GM18498 (cell line): ENCODE measurements around the gene CLOCK.

Experiments used
- ATAC-seq: cut with Tn5 transposase; IDR thresholded peaks from one replicate; pipeline ENCODE4 v1.9.1; 2021; ENCODE audit warnings: mild to moderate bottlenecking, moderate library complexity; ENCODE audit not compliant: unreplicated experiment

Gene CLOCK

DNA sequence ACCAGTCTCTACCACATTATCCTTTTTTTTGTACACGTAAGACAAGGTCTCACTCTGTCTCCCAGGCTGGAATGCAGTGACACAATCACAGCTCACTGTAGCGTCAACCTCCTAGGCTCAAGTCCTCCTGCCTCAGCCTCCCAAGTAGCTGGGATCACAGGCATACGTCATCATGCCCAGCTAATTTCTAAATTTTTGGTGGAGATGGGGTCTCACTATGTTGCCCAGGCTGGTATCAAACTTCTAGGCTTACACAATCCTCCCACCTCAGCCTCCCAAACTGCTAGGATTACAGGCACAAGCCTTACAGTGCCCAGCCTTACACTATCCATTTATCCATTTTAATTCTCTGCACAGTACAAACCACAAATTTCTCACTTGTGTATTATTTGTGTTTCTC, 58.0 kb downstream of the CLOCK start:
- ATAC-seq = no peak

GRCh38 chr4:55485821-55486220, 60.9 kb downstream of the CLOCK start:
- ATAC-seq = no peak

DNA sequence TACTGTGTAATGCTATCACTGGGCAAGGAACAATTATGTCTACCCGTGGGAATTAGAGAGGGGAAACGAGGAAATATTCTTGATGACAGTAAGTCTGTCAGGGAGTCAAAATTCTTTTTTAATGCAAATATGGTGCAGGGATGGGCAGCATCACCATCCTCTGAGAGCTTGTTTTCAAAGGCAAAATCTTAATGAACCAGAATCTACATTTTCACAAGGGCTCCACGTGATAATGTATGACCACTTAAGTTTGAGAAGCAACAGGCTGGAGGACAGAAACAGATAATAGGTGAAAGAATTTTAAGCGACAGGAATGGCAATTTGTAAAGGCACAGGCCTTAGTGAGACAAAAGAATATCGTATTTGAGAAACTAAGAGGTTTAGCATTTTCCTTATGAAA, 63.4 kb downstream of the CLOCK start:
- ATAC-seq = no peak

- no peak for ATAC-seq
Observed at GRCh38 chr4:55475394-55476243, 71.1 kb downstream of the CLOCK start.

GRCh38 chr4:55469979-55470378, 76.7 kb downstream of the CLOCK start:
- ATAC-seq = no peak

DNA sequence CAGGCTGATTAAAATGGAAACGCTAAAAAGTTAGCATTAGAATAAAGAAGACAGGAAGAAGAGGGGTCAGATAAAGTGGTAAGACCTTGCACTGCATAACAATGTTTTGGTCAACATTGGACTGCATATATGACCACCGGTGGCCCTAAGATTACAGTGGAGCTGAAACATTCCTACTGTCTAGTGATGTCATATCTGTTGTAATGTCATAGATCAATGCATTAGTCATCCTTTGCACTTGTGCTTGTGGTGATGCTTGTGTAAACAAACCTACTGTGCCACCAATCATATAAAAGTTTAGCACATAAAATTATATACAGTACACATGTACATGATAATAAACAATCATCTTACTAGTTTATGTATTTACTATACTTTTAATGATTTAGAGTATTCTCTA, 78.0 kb downstream of the CLOCK start:
- no peak for ATAC-seq

- ATAC-seq = no peak
Observed at GRCh38 chr4:55466001-55466400, 80.7 kb downstream of the CLOCK start.

GRCh38 chr4:55458611-55459010, 88.1 kb downstream of the CLOCK start:
- no peak for ATAC-seq

DNA sequence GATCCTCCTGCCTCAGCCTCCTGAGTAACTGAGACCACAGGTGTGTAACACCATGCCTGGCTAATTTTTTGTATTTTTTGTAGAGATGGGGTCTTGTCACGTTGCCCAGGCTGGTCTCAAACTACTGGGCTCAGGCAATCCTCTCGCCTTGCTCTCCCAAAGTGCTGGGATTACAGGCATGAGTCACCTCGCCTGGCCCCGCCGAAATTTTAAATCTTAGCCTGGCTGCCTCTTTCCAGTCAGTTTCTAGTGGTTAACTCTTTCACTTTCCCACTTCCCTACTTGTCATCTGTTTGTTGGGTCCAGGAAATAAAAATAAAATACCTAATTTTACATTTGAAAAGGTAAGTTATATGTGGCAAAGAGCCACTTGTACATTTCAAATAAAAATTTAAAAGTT, 88.5 kb downstream of the CLOCK start:
- no peak for ATAC-seq

GRCh38 chr4:55450566-55450965, 96.1 kb downstream of the CLOCK start:
- ATAC-seq = no peak

GRCh38 chr4:55447831-55448230, 98.9 kb downstream of the CLOCK start:
- no peak for ATAC-seq

GRCh38 chr4:55447108-55447708, 99.5 kb downstream of the CLOCK start:
- no peak for ATAC-seq

GRCh38 chr4:55446578-55446922, 100.2 kb downstream of the CLOCK start:
- no peak for ATAC-seq

- ATAC-seq = no peak
Observed at GRCh38 chr4:55445921-55446577, 100.7 kb downstream of the CLOCK start.

GRCh38 chr4:55444827-55445226, 101.9 kb downstream of the CLOCK start:
- no peak for ATAC-seq

- ATAC-seq = no peak
Observed at GRCh38 chr4:55442541-55442940, 104.2 kb downstream of the CLOCK start.

DNA sequence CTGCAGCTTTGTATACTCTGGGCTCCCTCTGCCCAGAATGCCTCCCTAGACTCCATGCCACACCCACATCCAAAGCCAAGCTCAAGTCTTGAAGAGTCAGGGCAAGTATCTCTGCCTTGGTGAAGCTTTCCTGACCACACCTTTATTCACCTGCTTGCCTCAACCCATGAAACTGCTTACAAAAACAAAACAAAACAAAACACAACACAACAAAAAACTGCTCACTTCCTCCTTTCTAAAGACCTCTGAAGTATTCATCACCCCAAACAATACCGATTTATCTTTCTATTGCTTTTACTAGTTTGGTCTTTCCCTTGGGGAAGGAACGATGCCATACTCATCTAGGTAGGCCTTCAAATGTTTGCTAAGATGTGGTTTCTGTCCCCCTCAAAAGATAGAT, 105.9 kb downstream of the CLOCK start:
- ATAC-seq = no peak

- ATAC-seq = no peak
Observed at GRCh38 chr4:55439023-55439422, 107.7 kb downstream of the CLOCK start.

DNA sequence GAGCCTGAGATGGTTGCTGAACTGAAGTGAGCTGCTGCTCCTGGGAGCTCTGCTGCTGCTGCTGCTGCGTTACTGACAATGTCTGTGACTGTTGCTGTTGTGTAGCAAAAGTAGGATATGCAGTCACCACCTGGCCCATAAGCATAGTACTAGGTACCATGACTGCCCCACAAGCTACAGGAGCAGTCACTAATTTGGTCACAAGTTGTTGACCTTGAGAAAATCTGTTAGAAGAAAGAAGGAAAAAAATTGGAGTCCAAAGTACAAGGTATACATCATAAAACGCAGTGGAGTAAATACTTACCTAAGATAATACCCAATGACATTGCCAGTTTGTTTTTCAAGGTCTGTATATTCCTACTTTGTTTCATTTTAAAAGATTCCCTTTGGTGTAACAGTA, 108.4 kb downstream of the CLOCK start:
- no peak for ATAC-seq

DNA sequence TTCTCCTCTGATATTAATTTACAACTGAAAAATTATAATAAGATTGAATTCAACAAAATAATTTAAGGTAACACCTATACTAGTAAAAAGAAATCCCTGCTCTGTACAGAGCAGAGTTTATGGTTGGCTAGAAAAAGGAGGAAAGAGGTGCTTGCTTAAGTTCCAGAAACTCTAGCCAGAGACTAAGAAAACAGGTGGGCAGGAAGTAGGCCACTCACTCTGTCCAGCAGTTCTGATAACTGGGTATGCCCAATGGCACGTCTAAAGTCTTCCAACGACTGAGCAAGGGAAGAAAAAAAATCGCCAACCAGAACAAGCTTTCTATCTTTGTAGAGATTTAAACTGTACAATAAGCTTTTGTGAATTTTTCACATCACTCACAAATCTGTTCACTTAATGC, 108.9 kb downstream of the CLOCK start:
- no peak for ATAC-seq

DNA sequence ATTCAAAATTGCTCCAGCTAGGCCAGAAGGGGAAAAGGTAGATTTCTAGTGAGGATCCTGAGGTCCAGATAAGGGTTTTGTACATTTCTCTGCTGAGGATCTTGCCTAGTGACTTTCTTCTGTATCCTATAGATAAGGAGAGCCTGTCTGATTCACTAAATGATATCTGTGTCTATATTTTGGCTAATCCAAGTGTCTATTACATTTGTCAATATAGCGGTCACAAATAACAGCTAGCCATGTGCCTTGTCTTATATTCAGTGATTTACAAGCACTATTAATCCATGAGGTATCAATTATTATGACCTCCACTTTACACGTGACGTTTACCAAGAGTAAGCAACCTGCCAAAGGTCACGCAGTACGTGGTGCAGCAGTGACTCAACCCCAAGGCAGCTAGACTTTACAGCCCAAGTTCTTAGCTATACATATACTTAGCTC, 109.3 kb downstream of the CLOCK start:
- no peak for ATAC-seq
